ENCODE results near the gene LRP1-AS. TPM values are rescaled to one million over a fixed set of nuclear protein-coding genes. Genes with fewer than 3 reads are reported as not detected.

The LRP1-AS gene
- total and polyA plus RNA-seq, 3 donors from 2014 or later, result not detected

GRCh38 chr12:57156701-57157403, 9.4 kb upstream of the LRP1-AS start:
- Histone ChIP-seq H3K4me1 (peaks cover 28% of the 10 kb centered on the region), H3K27me3 (no peaks in the 10 kb centered on the region), H3K36me3 (ENCODE audit: low read depth, missing control alignments) (no peaks in the 10 kb centered on the region), H3K9me3 (no peaks in the 10 kb centered on the region), H3K4me3 (no peak overlapping the region), H3K27ac (peak overlapping the region in 1 of 2 donors; percentile 30)
- intact Hi-C loops (cut with DNase I; ENCODE audit: low total_unique reads), result no loop called here
- no peak for TF ChIP-seq POLR2A (IDR thresholded peaks at IDR 0.05)
- TF ChIP-seq, protein P1, sequence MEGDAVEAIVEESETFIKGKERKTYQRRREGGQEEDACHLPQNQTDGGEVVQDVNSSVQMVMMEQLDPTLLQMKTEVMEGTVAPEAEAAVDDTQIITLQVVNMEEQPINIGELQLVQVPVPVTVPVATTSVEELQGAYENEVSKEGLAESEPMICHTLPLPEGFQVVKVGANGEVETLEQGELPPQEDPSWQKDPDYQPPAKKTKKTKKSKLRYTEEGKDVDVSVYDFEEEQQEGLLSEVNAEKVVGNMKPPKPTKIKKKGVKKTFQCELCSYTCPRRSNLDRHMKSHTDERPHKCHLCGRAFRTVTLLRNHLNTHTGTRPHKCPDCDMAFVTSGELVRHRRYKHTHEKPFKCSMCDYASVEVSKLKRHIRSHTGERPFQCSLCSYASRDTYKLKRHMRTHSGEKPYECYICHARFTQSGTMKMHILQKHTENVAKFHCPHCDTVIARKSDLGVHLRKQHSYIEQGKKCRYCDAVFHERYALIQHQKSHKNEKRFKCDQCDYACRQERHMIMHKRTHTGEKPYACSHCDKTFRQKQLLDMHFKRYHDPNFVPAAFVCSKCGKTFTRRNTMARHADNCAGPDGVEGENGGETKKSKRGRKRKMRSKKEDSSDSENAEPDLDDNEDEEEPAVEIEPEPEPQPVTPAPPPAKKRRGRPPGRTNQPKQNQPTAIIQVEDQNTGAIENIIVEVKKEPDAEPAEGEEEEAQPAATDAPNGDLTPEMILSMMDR (IDR thresholded peaks at IDR 0.05), result no peak
- DNase-seq, result no peak
- WGBS, 2 donors, result 95 to 96% methylated on average over 8 to 16 of the region's 16 CpGs

DNA sequence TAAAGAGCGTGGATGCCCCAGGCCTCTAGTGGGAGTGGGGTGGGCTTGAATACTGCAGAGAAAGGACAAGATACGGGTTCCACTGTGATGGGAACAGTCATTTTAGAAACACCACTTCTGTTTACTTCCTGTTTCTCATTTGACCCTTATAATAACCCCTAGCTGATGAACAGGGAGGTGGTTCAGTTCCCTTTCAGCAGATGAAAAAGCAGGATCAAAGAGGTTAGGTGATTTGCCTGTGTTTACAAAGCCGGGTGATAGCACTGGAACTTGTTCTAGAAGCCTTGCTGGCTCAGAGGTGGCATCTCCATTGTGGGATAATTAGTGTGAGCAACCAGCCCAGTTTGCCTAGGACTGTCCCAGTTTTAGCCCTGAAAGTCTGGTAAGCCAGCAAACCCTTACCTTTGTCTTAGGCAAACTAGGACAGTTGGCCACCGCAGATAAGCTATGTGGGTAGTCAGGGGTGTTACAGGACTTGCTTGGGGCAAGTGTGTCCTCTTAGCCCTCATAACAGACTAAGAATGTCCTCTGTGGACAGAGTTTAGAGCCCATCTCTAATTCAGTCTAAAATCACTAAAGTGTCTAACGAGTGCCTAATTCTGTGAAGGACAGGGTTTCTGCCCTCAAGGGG, 7.5 kb upstream of the LRP1-AS start:
- Histone ChIP-seq H3K4me3 (no peak overlapping the region), H3K9me3 (no peaks in the 10 kb centered on the region), H3K36me3 (ENCODE audit: low read depth, missing control alignments) (no peaks in the 10 kb centered on the region), H3K4me1 (peaks cover 48% of the 10 kb centered on the region), H3K27ac (no peak overlapping the region), H3K27me3 (no peaks in the 10 kb centered on the region)
- no peak for TF ChIP-seq POLR2A (IDR thresholded peaks at IDR 0.05)
- TF ChIP-seq, protein P1 (IDR thresholded peaks at IDR 0.05), result no peak
- whole genome bisulfite sequencing, 2 donors, result 86 to 94% methylated on average over 5 of the region's 5 CpGs
- DNase-seq, result no peak
- intact Hi-C loops (cut with DNase I; ENCODE audit: low total_unique reads), result no loop called here

DNA sequence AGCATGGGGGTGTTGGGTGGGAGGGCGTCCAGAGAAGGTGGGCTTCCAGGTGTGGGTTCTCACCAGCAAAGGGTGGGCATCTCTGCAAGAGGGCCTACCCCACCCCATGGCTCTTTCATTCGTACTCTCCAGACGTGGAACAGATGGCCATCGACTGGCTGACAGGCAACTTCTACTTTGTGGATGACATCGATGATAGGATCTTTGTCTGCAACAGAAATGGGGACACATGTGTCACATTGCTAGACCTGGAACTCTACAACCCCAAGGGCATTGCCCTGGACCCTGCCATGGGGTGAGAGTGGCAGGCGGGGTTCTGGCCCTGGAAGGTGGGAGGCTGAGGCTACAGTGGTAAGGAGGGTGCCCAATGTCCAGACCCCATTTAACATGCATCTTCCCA, 6.7 kb upstream of the LRP1-AS start:
- WGBS, 2 donors, result 90 to 96% methylated on average over 6 of the region's 6 CpGs
- peaks cover 56% of the 10 kb centered on the region for H3K4me1 ChIP-seq
- intact Hi-C loops (cut with DNase I; ENCODE audit: low total_unique reads), result no loop called here
- no peaks in the 10 kb centered on the region for H3K9me3 ChIP-seq
- H3K27ac ChIP-seq, result no peak overlapping the region
- no peak for DNase-seq
- H3K27me3 ChIP-seq, result no peaks in the 10 kb centered on the region
- TF ChIP-seq, protein P1 (IDR thresholded peaks at IDR 0.05), result no peak
- TF ChIP-seq POLR2A (IDR thresholded peaks at IDR 0.05), result no peak
- no peak overlapping the region for H3K4me3 ChIP-seq
- H3K36me3 ChIP-seq (ENCODE audit: low read depth, missing control alignments), result no peaks in the 10 kb centered on the region

DNA sequence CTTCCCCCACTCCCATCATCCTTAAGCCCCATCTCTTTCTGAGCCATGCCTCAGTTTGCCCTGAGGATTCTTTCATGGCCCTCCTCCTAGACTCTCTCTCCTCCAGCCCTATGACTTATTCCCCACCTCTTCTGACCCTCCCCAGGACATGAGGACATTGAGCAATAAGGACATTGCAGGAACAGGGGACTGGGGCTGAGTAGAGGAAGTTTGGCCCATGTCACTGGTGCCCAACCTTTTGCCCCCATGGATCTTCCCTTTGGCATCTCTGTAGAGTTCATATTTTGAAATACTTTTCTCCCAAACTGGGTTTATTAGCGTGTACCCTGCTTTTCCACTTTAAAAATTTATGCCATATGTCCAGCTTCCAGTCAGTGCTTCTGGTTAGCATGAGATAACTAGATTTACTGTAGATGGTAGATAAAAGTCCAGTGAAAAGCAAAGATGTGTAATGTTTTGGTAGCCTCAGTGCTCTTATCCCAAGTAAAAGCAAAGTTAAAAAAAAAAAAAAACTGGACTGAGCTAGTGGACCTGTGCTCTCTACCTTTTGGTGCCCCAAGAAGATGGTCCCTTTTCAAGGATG, 6.1 kb upstream of the LRP1-AS start:
- WGBS, 2 donors, result 87 to 90% methylated on average over 1 of the region's 1 CpG
- no peak for DNase-seq
- Histone ChIP-seq H3K9me3 (no peaks in the 10 kb centered on the region), H3K4me3 (no peak overlapping the region), H3K27me3 (no peaks in the 10 kb centered on the region), H3K4me1 (peaks cover 62% of the 10 kb centered on the region), H3K36me3 (ENCODE audit: low read depth, missing control alignments) (no peaks in the 10 kb centered on the region), H3K27ac (peak overlapping the region; percentile 63 to 78)
- TF ChIP-seq, protein P1 (IDR thresholded peaks at IDR 0.05), result no peak
- TF ChIP-seq POLR2A (IDR thresholded peaks at IDR 0.05), result no peak
- intact Hi-C loops (cut with DNase I; ENCODE audit: low total_unique reads), result no loop called here
